Natural killer cell (primary cell): ENCODE data around the gene PPFIBP2. TPM values are rescaled to one million over a fixed set of nuclear protein-coding genes. Genes with fewer than 3 reads are reported as not detected.

Source experiments
- ATAC-seq, 3 donors: fragments of 150-1000 bp in 2 of 3; fragments of 200-7000 bp in 1 of 3; cut with Tn5 transposase; 1 replicate in 1 of 3; 2 replicates in 2 of 3; pipeline ENCODE4 v1.10.0; 2021; ENCODE audit warnings: mild to moderate bottlenecking in 2 of 3, moderate library complexity in 2 of 3
- DNase-seq, 2 donors: peaks; one replicate each; pipeline versions ENCODE4 v3.0.0 to v3.0.0-alpha.2; 2013 to 2021; ENCODE audit warnings: mixed read lengths in 1 of 2
- H3K27ac ChIP-seq: one replicate; pipeline ENCODE4 v1.5.1; 2013; ENCODE audit warnings: mild to moderate bottlenecking, low read length
- H3K27me3 ChIP-seq: one replicate; pipeline ENCODE4 v1.6.1; 2013; ENCODE audit warnings: low read length; ENCODE audit not compliant: control insufficient read depth, insufficient read depth
- H3K36me3 ChIP-seq: one replicate; pipeline ENCODE4 v1.6.1; 2013; ENCODE audit warnings: low read length; ENCODE audit not compliant: control insufficient read depth, insufficient read depth
- H3K4me1 ChIP-seq: one replicate; pipeline ENCODE4 v1.6.1; 2013; ENCODE audit warnings: low read length; ENCODE audit not compliant: control insufficient read depth, insufficient read depth
- H3K4me3 ChIP-seq: one replicate; pipeline ENCODE4 v1.5.1; 2013; ENCODE audit warnings: low read length
- H3K9me3 ChIP-seq: one replicate; pipeline ENCODE4 v1.6.1; 2013; ENCODE audit warnings: low read length; ENCODE audit not compliant: control insufficient read depth, insufficient read depth
- H3K27ac Mint-ChIP-seq, 2 donors: one replicate each; pipeline ENCODE4 v1.8.0; 2022; ENCODE audit warnings: mild to moderate bottlenecking in 2 of 2, mixed read lengths in 2 of 2, moderate library complexity in 1 of 2
- H3K27me3 Mint-ChIP-seq, 2 donors: one replicate each; pipeline ENCODE4 v1.8.0; 2022; ENCODE audit warnings: low read depth in 2 of 2, mixed read lengths in 2 of 2
- H3K36me3 Mint-ChIP-seq: one replicate; pipeline ENCODE4 v1.8.0; 2022; ENCODE audit warnings: mixed read lengths
- H3K4me1 Mint-ChIP-seq, 2 donors: one replicate each; pipeline ENCODE4 v1.8.0; 2022; ENCODE audit warnings: mixed read lengths in 2 of 2
- H3K4me3 Mint-ChIP-seq: one replicate; pipeline ENCODE4 v1.8.0; 2022; ENCODE audit warnings: mild to moderate bottlenecking, moderate library complexity, mixed read lengths
- H3K9me3 Mint-ChIP-seq, 2 donors: one replicate each; pipeline ENCODE4 v1.8.0; 2022; ENCODE audit warnings: mixed read lengths in 2 of 2
- CTCF ChIP-seq: fragments of 200-600 bp; IDR thresholded peaks from one replicate; pipeline ENCODE4 v1.8.0; 2022; ENCODE audit warnings: antibody characterized with exemption
- WGBS: methylation state at CpG from one replicate; pipeline ENCODE4 v1.1.7; 2013; ENCODE audit warnings: missing lambda C conversion rate; ENCODE audit not compliant: insufficient coverage; 5-methylcytosine and 5-hydroxymethylcytosine counted together
- intact Hi-C: fragments of 100-400 bp; cut with micrococcal nuclease; formaldehyde crosslinking; loops from one replicate; pipeline ENCODE4 v1.14.2; 2022
- total RNA-seq, 4 donors: library from RNA; stranded (reverse); fragments of 120-200 nt in 1 of 4; gene quantifications; one replicate each; pipeline versions ENCODE4 v1.2.3 to v1.2.4, GENCODE V29; 2013 to 2022

The PPFIBP2 gene
- total RNA-seq, 3 donors from 2014 or later (not counting 1 experiment from before 2014, with no cell fraction given): 15.1 to 23.7 (median 23.1) TPM

- no peak overlapping the region for H3K4me3 Mint-ChIP-seq
- H3K9me3 ChIP-seq: no peaks in the 10 kb centered on the region
- no peak for DNase-seq
- peaks cover 0 to 4% of the 10 kb centered on the region in 2 donors for H3K4me1 Mint-ChIP-seq
- no peak for TF ChIP-seq CTCF
- H3K9me3 Mint-ChIP-seq: no peaks in the 10 kb centered on the region
- H3K27ac ChIP-seq: no peak overlapping the region
- no peaks in the 10 kb centered on the region for H3K4me1 ChIP-seq
- H3K27me3 ChIP-seq: no peaks in the 10 kb centered on the region
- intact Hi-C loops: no loop called here
- no peak overlapping the region for H3K27ac Mint-ChIP-seq
- H3K36me3 ChIP-seq: peaks cover 5% of the 10 kb centered on the region
- no peaks in the 10 kb centered on the region for H3K36me3 Mint-ChIP-seq
- no peak overlapping the region for H3K4me3 ChIP-seq
- ATAC-seq: no peak
- no peaks in the 10 kb centered on the region for H3K27me3 Mint-ChIP-seq
- WGBS: 96% methylated on average over 1 of the region's 1 CpG
These were observed 55.2 kb downstream of the PPFIBP2 start for GRCh38 chr11:7569044-7569443.

GRCh38 chr11:7570241-7570640 lies 56.4 kb downstream of the PPFIBP2 start:
- 77% methylated on average over 2 of the region's 2 CpGs for WGBS
- no peak overlapping the region for H3K4me3 ChIP-seq
- Mint-ChIP-seq H3K4me1 (peaks cover under 1 to 8% of the 10 kb centered on the region in 2 donors), H3K36me3 (no peaks in the 10 kb centered on the region), H3K27me3 (peaks cover 0 to 6% of the 10 kb centered on the region in 2 donors), H3K27ac (no peak overlapping the region), H3K9me3 (no peaks in the 10 kb centered on the region), H3K4me3 (no peak overlapping the region)
- ATAC-seq (no peak), DNase-seq (no peak)
- H3K27ac ChIP-seq: no peak overlapping the region
- TF ChIP-seq CTCF: no peak
- no peaks in the 10 kb centered on the region for H3K4me1 ChIP-seq
- peaks cover 5% of the 10 kb centered on the region for H3K36me3 ChIP-seq
- intact Hi-C loops: no loop called here
- H3K9me3 ChIP-seq: no peaks in the 10 kb centered on the region
- no peaks in the 10 kb centered on the region for H3K27me3 ChIP-seq

- Mint-ChIP-seq H3K27me3 (peaks cover 0 to 10% of the 10 kb centered on the region in 2 donors), H3K4me3 (no peak overlapping the region), H3K36me3 (no peaks in the 10 kb centered on the region), H3K27ac (peak overlapping the region in 1 of 2 donors; percentile 52), H3K4me1 (peaks cover 9 to 16% of the 10 kb centered on the region in 2 donors), H3K9me3 (no peaks in the 10 kb centered on the region)
- no peak for TF ChIP-seq CTCF
- ATAC-seq (no peak), DNase-seq (no peak)
- H3K36me3 ChIP-seq: peaks cover 4% of the 10 kb centered on the region
- H3K4me1 ChIP-seq: peaks cover 5% of the 10 kb centered on the region
- H3K27ac ChIP-seq: no peak overlapping the region
- no peaks in the 10 kb centered on the region for H3K9me3 ChIP-seq
- no peak overlapping the region for H3K4me3 ChIP-seq
- H3K27me3 ChIP-seq: no peaks in the 10 kb centered on the region
- intact Hi-C loops: no loop called here
- 100% methylated on average over 1 of the region's 1 CpG for WGBS
These were observed 57.2 kb downstream of the PPFIBP2 start for GRCh38 chr11:7570938-7571521.

GRCh38 chr11:7571640-7572000 lies 57.8 kb downstream of the PPFIBP2 start:
- H3K27me3 Mint-ChIP-seq: peaks cover 0 to 10% of the 10 kb centered on the region in 2 donors
- intact Hi-C loops: no loop called here
- no peak for TF ChIP-seq CTCF
- ATAC-seq (no peak), DNase-seq (peak in 1 of 2 donors; percentile 19)
- H3K9me3 ChIP-seq: no peaks in the 10 kb centered on the region
- no peaks in the 10 kb centered on the region for H3K27me3 ChIP-seq
- H3K9me3 Mint-ChIP-seq: no peaks in the 10 kb centered on the region
- 37% methylated on average over 4 of the region's 4 CpGs for WGBS
- no peak overlapping the region for H3K27ac ChIP-seq
- H3K36me3 Mint-ChIP-seq: no peaks in the 10 kb centered on the region
- no peak overlapping the region for H3K4me3 ChIP-seq
- peak overlapping the region in 1 of 2 donors; percentile 52 for H3K27ac Mint-ChIP-seq
- peaks cover 10 to 22% of the 10 kb centered on the region in 2 donors for H3K4me1 Mint-ChIP-seq
- H3K4me1 ChIP-seq: peaks cover 9% of the 10 kb centered on the region
- peaks cover 4% of the 10 kb centered on the region for H3K36me3 ChIP-seq
- H3K4me3 Mint-ChIP-seq: no peak overlapping the region
